HG02981 (cell line): ENCODE results near the gene KCNC1.

ENCODE experiments used
- ATAC-seq: cut with Tn5 transposase; IDR thresholded peaks from one replicate; pipeline ENCODE4 v1.9.1; 2021; ENCODE audit warnings: mild to moderate bottlenecking, moderate library complexity; ENCODE audit not compliant: unreplicated experiment

Gene KCNC1

GRCh38 chr11:17788084-17788483 is 53.5 kb downstream of the KCNC1 start:
- no peak for ATAC-seq

GRCh38 chr11:17790453-17790852 is 55.9 kb downstream of the KCNC1 start:
- no peak for ATAC-seq

GRCh38 chr11:17791144-17791543 is 56.6 kb downstream of the KCNC1 start:
- ATAC-seq = no peak

- no peak for ATAC-seq
These were observed 57.6 kb downstream of the KCNC1 start for GRCh38 chr11:17792161-17792560.

GRCh38 chr11:17793642-17794170 is 59.1 kb downstream of the KCNC1 start:
- no peak for ATAC-seq

GRCh38 chr11:17794981-17795380 is 60.4 kb downstream of the KCNC1 start:
- ATAC-seq = no peak

- ATAC-seq = no peak
These were observed 61.6 kb downstream of the KCNC1 start for GRCh38 chr11:17796154-17796553.

GRCh38 chr11:17798253-17798652 is 63.7 kb downstream of the KCNC1 start:
- ATAC-seq = no peak

- ATAC-seq = no peak
These were observed 64.1 kb downstream of the KCNC1 start for GRCh38 chr11:17798716-17799115.

GRCh38 chr11:17799147-17799546 is 64.6 kb downstream of the KCNC1 start:
- no peak for ATAC-seq

- no peak for ATAC-seq
These were observed 66.6 kb downstream of the KCNC1 start for GRCh38 chr11:17801166-17801565.

- no peak for ATAC-seq
These were observed 67.9 kb downstream of the KCNC1 start for GRCh38 chr11:17802491-17802890.

- ATAC-seq = no peak
These were observed 69.3 kb downstream of the KCNC1 start for GRCh38 chr11:17803754-17804334.

- no peak for ATAC-seq
These were observed 70.5 kb downstream of the KCNC1 start for GRCh38 chr11:17805043-17805442.

GRCh38 chr11:17805873-17806272 is 71.3 kb downstream of the KCNC1 start:
- no peak for ATAC-seq

GRCh38 chr11:17807034-17807433 is 72.5 kb downstream of the KCNC1 start:
- ATAC-seq = no peak

- ATAC-seq = no peak
These were observed 75.5 kb downstream of the KCNC1 start for GRCh38 chr11:17810041-17810440.

GRCh38 chr11:17810746-17811145 is 76.2 kb downstream of the KCNC1 start:
- no peak for ATAC-seq

GRCh38 chr11:17811352-17811751 is 76.8 kb downstream of the KCNC1 start:
- no peak for ATAC-seq

- ATAC-seq = no peak
These were observed 77.7 kb downstream of the KCNC1 start for GRCh38 chr11:17812091-17812864.

- ATAC-seq = no peak
These were observed 78.2 kb downstream of the KCNC1 start for GRCh38 chr11:17812865-17813187.

- no peak for ATAC-seq
These were observed 78.9 kb downstream of the KCNC1 start for GRCh38 chr11:17813391-17814059.
